Activated T-helper 1 cell treated with anti-CD3 and anti-CD28 coated beads, Interleukin-12 subunit alpha, Interleukin-12 subunit beta, Interleukin-2, Interleukin-4 antibody, amounts not matched to agents 30 ng/mL and 10 ng/mL and 1 ng/mL, durations not matched to agents 14 hours and 24 hours and 36 hours (primary cell): Measurements from ENCODE around the gene PAMR1. TPM values are rescaled to one million over a fixed set of nuclear protein-coding genes. Genes with fewer than 3 reads are reported as not detected.

Experiments used
- DNase-seq: peaks from one replicate; pipeline ENCODE4 v3.0.0; 2021; ENCODE audit warnings: low spot score
- H3K27ac Mint-ChIP-seq: one replicate; pipeline ENCODE4 v1.8.0; 2021; ENCODE audit warnings: mild to moderate bottlenecking, mixed read lengths
- H3K27me3 Mint-ChIP-seq: one replicate; pipeline ENCODE4 v1.8.0; 2022; ENCODE audit warnings: mild to moderate bottlenecking, moderate library complexity, mixed read lengths; ENCODE audit not compliant: insufficient read depth
- H3K36me3 Mint-ChIP-seq: one replicate; pipeline ENCODE4 v1.8.0; 2021; ENCODE audit warnings: low read depth, mixed read lengths
- H3K4me1 Mint-ChIP-seq: one replicate; pipeline ENCODE4 v1.8.0; 2021; ENCODE audit warnings: low read depth, mixed read lengths
- H3K4me3 Mint-ChIP-seq: one replicate; pipeline ENCODE4 v1.8.0; 2021; ENCODE audit warnings: mild to moderate bottlenecking, moderate library complexity, mixed read lengths
- H3K9me3 Mint-ChIP-seq: one replicate; pipeline ENCODE4 v1.8.0; 2021; ENCODE audit warnings: mixed read lengths
- intact Hi-C: fragments of 100-400 bp; cut with micrococcal nuclease; formaldehyde crosslinking; loops from one replicate; pipeline ENCODE4 v1.15.1; 2024
- total RNA-seq: library from RNA; stranded (reverse); gene quantifications from 2 replicates; pipeline ENCODE4 v1.2.3, GENCODE V29; 2022

The PAMR1 gene
- total RNA-seq, 1 donor from 2014 or later: not detected

DNA sequence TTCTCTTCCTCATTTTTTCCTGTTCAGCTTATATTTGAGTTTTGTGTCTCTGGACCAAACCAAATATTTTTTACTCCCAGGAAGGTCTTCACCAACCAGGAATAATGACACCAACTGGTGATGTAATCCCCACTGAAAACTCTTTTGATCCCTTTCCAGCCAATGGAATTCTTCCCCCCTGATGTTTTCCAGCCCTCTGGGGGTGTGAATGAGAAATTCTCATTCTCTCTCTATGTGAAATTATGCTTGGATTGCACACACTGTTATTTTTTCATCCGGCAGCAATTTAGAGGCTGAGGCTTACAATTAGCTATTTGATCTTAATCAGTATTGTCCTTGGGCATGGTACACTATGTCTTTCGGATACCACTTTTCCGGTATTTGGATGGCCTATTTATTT lies 66.6 kb downstream of the PAMR1 start:
- DNase-seq: no peak
- H3K9me3 Mint-ChIP-seq: no peaks in the 10 kb centered on the region
- H3K4me3 Mint-ChIP-seq: no peak overlapping the region
- no peak overlapping the region for H3K27ac Mint-ChIP-seq
- no peaks in the 10 kb centered on the region for H3K36me3 Mint-ChIP-seq
- H3K27me3 Mint-ChIP-seq: peaks cover 17% of the 10 kb centered on the region
- H3K4me1 Mint-ChIP-seq: no peaks in the 10 kb centered on the region
- intact Hi-C loops: no loop called here

DNA sequence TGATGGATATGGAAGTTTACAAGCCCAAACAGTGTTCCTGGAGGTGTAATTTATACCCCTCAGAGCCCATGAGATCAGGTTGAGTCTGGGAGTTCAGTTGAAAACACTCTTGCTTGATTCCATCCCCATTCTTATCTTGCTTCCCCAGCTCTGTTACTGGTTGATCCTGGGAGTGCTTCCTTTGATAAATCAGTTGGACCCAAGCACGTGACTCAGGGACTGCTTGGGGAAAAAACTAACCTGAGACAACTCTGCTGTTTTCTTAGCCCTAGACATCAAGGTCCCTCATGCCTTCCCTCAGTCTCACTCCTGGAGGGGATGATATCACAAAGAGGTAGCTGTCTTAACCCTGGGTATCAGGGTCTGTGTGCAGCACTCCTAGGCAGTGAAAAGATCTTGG lies 71.1 kb downstream of the PAMR1 start:
- Mint-ChIP-seq H3K27me3 (peaks cover 18% of the 10 kb centered on the region), H3K4me1 (no peaks in the 10 kb centered on the region), H3K4me3 (no peak overlapping the region), H3K9me3 (no peaks in the 10 kb centered on the region), H3K36me3 (no peaks in the 10 kb centered on the region), H3K27ac (no peak overlapping the region)
- intact Hi-C loops: no loop called here
- no peak for DNase-seq

GRCh38 chr11:35436581-35437250 lies 88.7 kb downstream of the PAMR1 start:
- H3K4me3 Mint-ChIP-seq: no peak overlapping the region
- H3K9me3 Mint-ChIP-seq: no peaks in the 10 kb centered on the region
- no peak overlapping the region for H3K27ac Mint-ChIP-seq
- no peak for DNase-seq
- no peaks in the 10 kb centered on the region for H3K36me3 Mint-ChIP-seq
- intact Hi-C loops: no loop called here
- peaks cover 16% of the 10 kb centered on the region for H3K27me3 Mint-ChIP-seq
- H3K4me1 Mint-ChIP-seq: no peaks in the 10 kb centered on the region

DNA sequence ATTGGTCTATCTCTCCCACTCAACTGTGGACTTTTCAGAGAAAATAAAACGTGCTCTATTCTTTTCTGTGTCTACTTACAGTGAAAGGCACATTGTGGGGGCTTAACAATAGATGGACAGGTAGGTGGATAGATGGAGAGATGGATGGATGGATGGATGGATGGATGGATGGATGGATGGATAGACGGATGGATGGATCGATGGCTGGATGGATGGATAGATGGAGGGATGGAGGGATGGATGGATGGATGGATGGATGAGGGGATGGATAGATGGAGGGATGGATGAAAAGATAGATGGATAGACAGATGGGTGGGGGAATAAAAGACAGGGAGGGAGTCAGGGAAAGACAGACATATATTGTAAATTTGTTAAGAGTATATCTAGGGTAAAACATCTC lies 91.8 kb downstream of the PAMR1 start:
- peaks cover 13% of the 10 kb centered on the region for H3K27me3 Mint-ChIP-seq
- no peaks in the 10 kb centered on the region for H3K36me3 Mint-ChIP-seq
- intact Hi-C loops: no loop called here
- no peak overlapping the region for H3K4me3 Mint-ChIP-seq
- H3K9me3 Mint-ChIP-seq: no peaks in the 10 kb centered on the region
- no peaks in the 10 kb centered on the region for H3K4me1 Mint-ChIP-seq
- no peak for DNase-seq
- H3K27ac Mint-ChIP-seq: no peak overlapping the region

DNA sequence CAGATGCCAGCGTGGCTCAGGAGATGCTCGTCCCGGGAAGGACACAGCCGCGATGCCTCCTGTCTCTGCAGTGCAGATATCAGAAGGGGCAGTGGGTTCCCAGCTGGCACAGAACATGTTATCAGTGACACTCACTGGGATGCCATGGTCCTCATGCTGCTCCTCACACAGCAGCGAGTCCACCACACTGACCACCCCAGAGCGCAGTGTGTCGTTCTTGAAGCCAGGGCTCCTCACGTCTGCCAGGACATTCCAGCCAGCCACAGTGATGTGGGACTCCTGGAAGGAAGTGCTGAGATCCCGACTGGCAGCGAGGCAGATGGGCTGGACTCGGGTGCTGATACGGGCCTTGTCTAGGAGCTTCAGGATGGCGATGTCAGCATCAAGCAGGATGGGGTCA lies 93.0 kb downstream of the PAMR1 start:
- intact Hi-C loops: no loop called here
- Mint-ChIP-seq H3K27me3 (peaks cover 16% of the 10 kb centered on the region), H3K27ac (no peak overlapping the region), H3K9me3 (no peaks in the 10 kb centered on the region), H3K4me1 (no peaks in the 10 kb centered on the region), H3K36me3 (no peaks in the 10 kb centered on the region), H3K4me3 (no peak overlapping the region)
- DNase-seq: no peak

- peaks cover 42% of the 10 kb centered on the region for H3K27me3 Mint-ChIP-seq
- no peaks in the 10 kb centered on the region for H3K36me3 Mint-ChIP-seq
- no peak overlapping the region for H3K27ac Mint-ChIP-seq
- no peak for DNase-seq
- H3K9me3 Mint-ChIP-seq: no peaks in the 10 kb centered on the region
- H3K4me1 Mint-ChIP-seq: no peaks in the 10 kb centered on the region
- no peak overlapping the region for H3K4me3 Mint-ChIP-seq
- intact Hi-C loops: no loop called here
These were observed 98.3 kb downstream of the PAMR1 start for GRCh38 chr11:35427071-35427470.

- no peak for DNase-seq
- no peaks in the 10 kb centered on the region for H3K9me3 Mint-ChIP-seq
- intact Hi-C loops: no loop called here
- no peaks in the 10 kb centered on the region for H3K4me1 Mint-ChIP-seq
- H3K27ac Mint-ChIP-seq: no peak overlapping the region
- H3K27me3 Mint-ChIP-seq: peaks cover 50% of the 10 kb centered on the region
- H3K4me3 Mint-ChIP-seq: no peak overlapping the region
- no peaks in the 10 kb centered on the region for H3K36me3 Mint-ChIP-seq
These were observed 99.1 kb downstream of the PAMR1 start for GRCh38 chr11:35426351-35426750.

GRCh38 chr11:35425603-35426212 lies 99.7 kb downstream of the PAMR1 start:
- intact Hi-C loops: no loop called here
- no peaks in the 10 kb centered on the region for H3K36me3 Mint-ChIP-seq
- peaks cover 54% of the 10 kb centered on the region for H3K27me3 Mint-ChIP-seq

DNA sequence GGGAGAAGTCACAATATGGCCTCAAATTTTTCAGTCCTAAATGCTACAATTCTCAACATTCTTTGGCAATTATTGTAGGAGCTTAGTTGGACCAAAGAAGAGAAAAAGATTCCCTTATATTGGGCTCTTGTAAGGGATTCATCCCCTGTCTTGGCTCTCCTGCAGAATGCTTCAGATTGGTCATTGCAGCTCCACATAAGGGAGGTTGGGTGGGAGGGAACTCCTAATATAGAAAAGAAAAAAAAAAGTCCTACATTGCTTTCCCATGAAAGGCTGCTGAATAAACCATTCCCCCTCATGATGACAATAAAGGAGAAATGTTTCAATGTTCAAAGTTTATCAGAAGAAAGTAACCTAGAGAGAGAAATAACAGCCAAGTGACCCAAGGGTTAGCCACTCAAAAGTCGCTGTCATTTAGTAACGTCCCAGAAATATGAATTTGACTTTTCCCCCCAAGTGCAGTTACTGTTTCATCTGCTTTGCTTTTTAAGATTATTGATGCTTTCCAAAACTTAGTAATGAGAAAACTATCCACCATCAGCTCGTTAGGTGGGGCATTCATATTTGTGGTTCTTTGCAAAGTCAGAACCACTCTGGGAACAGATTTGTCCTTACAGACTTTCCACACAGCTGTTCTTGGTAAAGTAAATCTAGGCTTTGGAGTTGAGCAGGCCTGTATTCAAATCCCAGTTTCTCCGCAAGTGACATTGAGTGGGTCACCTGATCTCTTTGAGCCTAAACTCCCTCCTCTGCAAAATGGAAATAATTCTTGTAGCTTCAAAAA lies 101.1 kb downstream of the PAMR1 start:
- intact Hi-C loops: no loop called here
- no peaks in the 10 kb centered on the region for H3K4me1 Mint-ChIP-seq
- no peaks in the 10 kb centered on the region for H3K9me3 Mint-ChIP-seq
- DNase-seq: no peak
- no peaks in the 10 kb centered on the region for H3K36me3 Mint-ChIP-seq
- no peak overlapping the region for H3K4me3 Mint-ChIP-seq
- H3K27ac Mint-ChIP-seq: no peak overlapping the region
- H3K27me3 Mint-ChIP-seq: peaks cover 62% of the 10 kb centered on the region

More at GRCh38 chr11:35425603-35426212, 99.7 kb downstream of the PAMR1 start:
- Mint-ChIP-seq H3K27ac (no peak overlapping the region), H3K9me3 (no peaks in the 10 kb centered on the region), H3K4me3 (no peak overlapping the region), H3K4me1 (no peaks in the 10 kb centered on the region)
- no peak for DNase-seq

GRCh38 chr11:35420371-35420770 lies 105.0 kb downstream of the PAMR1 start:
- intact Hi-C loops: no loop called here
- H3K4me1 Mint-ChIP-seq: peaks cover 6% of the 10 kb centered on the region

GRCh38 chr11:35419830-35420333 lies 105.5 kb downstream of the PAMR1 start:
- intact Hi-C loops: no loop called here
- peaks cover 84% of the 10 kb centered on the region for H3K27me3 Mint-ChIP-seq
- DNase-seq: no peak

More at GRCh38 chr11:35420371-35420770, 105.0 kb downstream of the PAMR1 start:
- DNase-seq: no peak
- no peaks in the 10 kb centered on the region for H3K36me3 Mint-ChIP-seq
- H3K27me3 Mint-ChIP-seq: peaks cover 80% of the 10 kb centered on the region
- H3K4me3 Mint-ChIP-seq: no peak overlapping the region
- no peaks in the 10 kb centered on the region for H3K9me3 Mint-ChIP-seq
- no peak overlapping the region for H3K27ac Mint-ChIP-seq

DNA sequence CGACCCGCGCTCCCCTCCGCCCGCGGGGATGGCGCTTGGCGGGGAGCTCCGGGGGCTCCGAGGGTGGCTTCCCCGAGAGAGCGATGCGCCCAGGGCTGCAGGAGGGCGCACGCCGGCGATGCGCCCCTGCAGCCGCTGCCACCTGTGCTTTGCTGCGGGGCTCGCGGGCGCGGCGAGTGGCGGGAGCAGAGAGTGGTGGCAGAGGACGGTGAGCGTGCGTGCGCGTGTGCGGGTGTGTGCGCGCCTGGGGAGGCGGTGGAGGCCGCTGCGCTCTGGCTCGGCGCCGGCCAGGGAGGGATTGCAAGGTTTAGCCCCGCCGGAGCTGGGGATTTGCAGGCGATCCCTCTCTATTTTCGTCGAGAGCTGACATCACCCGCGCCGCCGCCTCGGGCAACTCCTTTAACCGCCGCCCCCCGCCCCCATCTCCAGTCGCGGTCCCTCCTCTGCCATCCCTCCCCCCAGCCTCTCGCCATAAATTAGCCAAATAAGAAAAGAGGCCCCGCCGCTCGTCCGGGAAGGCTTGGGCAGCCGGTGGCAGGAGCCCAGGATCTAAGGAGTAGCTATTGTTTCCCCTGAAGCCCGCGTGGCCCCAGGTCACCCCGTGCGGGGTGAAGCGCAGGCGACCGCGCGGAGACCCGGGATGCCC lies 106.1 kb downstream of the PAMR1 start, which contains the start of gene SLC1A2:
Gene SLC1A2 (minus strand): TSS at position 375 of the 646 bp plus-strand sequence. CDS start 592 bp downstream, outside the sequence.
- peaks cover 89% of the 10 kb centered on the region for H3K27me3 Mint-ChIP-seq
- no peak for DNase-seq
- intact Hi-C loops: no loop called here
- H3K27ac Mint-ChIP-seq: peak within 1 kb of the TSS; percentile 36
- H3K9me3 Mint-ChIP-seq: no peaks in the 10 kb centered on the region
- no peaks in the 10 kb centered on the region for H3K36me3 Mint-ChIP-seq
- peaks cover 6% of the 10 kb centered on the region for H3K4me1 Mint-ChIP-seq
- peak within 1 kb of the TSS; percentile 49 for H3K4me3 Mint-ChIP-seq

More at GRCh38 chr11:35419830-35420333, 105.5 kb downstream of the PAMR1 start:
- Mint-ChIP-seq H3K4me3 (no peak overlapping the region), H3K27ac (no peak overlapping the region), H3K36me3 (no peaks in the 10 kb centered on the region), H3K9me3 (no peaks in the 10 kb centered on the region), H3K4me1 (peaks cover 6% of the 10 kb centered on the region)
